Astrocyte (in vitro differentiated cells and primary cell): ENCODE results near the gene SOX5.
"Not testable (repeated sequence)": the region's sequence is repeated elsewhere in the genome, so short reads cannot be mapped to it uniquely, and the experiment has no call there.

ENCODE experiments used
- EZH2 ChIP-seq: IDR thresholded peaks from 2 replicates; pipeline ENCODE4 v1.6.1; 2012; ENCODE audit warnings: mild to moderate bottlenecking, low read length, inconsistent platforms; ENCODE audit not compliant: insufficient read depth
- TF ChIP-seq, protein P1 (sequence below): IDR thresholded peaks from 2 replicates; pipeline ENCODE4 v1.5.1; 2011; ENCODE audit warnings: low read depth, mild to moderate bottlenecking, inconsistent platforms, low read length, moderate library complexity; ENCODE audit not compliant: insufficient read depth

DNA sequence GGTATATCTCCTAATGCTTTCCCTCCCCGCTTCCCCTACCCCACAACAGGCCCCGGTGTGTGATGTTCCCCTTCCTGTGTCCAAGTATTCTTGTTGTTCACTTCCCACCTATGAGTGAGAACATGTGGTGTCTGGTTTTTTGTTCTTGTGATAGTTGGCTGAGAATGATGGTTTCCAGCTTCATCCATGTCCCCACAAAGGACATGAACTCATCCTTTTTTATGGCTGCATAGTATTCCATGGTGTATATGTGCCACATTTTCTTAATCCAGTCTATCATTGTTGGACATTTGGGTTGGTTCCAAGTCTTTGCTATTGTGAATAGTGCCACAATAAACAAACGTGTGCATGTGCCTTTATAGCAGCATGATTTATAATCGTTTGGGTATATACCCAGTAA lies 239.1 kb downstream of the SOX5 start:
- TF ChIP-seq EZH2, result not testable (repeated sequence)
- TF ChIP-seq, protein P1, sequence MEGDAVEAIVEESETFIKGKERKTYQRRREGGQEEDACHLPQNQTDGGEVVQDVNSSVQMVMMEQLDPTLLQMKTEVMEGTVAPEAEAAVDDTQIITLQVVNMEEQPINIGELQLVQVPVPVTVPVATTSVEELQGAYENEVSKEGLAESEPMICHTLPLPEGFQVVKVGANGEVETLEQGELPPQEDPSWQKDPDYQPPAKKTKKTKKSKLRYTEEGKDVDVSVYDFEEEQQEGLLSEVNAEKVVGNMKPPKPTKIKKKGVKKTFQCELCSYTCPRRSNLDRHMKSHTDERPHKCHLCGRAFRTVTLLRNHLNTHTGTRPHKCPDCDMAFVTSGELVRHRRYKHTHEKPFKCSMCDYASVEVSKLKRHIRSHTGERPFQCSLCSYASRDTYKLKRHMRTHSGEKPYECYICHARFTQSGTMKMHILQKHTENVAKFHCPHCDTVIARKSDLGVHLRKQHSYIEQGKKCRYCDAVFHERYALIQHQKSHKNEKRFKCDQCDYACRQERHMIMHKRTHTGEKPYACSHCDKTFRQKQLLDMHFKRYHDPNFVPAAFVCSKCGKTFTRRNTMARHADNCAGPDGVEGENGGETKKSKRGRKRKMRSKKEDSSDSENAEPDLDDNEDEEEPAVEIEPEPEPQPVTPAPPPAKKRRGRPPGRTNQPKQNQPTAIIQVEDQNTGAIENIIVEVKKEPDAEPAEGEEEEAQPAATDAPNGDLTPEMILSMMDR, result not testable (repeated sequence)
